WTC11 (cell line): ENCODE results near the gene BLOC1S3. TPM values are rescaled to one million over a fixed set of nuclear protein-coding genes. Genes with fewer than 3 reads are reported as not detected.

Experiments
- ATAC-seq: fragments of 200-7000 bp; cut with Tn5 transposase; 2 replicates; pipeline ENCODE4 v1.10.0; 2021; ENCODE audit warnings: mild to moderate bottlenecking, moderate library complexity
- CTCF ChIA-PET: fragments of 300-600 bp; sonication (Branson Sonifier 250); formaldehyde crosslinking; loops from one replicate; lab custom pipeline; 2021; ENCODE audit warnings: antibody characterized with exemption; lab: Charles Lee
- POLR2A ChIA-PET: fragments of 350-600 bp; sonication (Branson Sonifier 250); formaldehyde crosslinking; loops from one replicate; lab custom pipeline; 2021; ENCODE audit warnings: antibody characterized with exemption; lab: Charles Lee
- DNase-seq: peaks from one replicate; pipeline ENCODE4 v3.0.0; 2021; ENCODE audit warnings: low spot score
- H3K27ac Mint-ChIP-seq: 2 replicates; pipeline ENCODE4 v1.8.0; 2021; ENCODE audit warnings: mixed read lengths
- H3K27me3 Mint-ChIP-seq: 2 replicates; pipeline ENCODE4 v1.8.0; 2021; ENCODE audit warnings: low read depth, mild to moderate bottlenecking, moderate library complexity, mixed read lengths
- H3K36me3 Mint-ChIP-seq: 2 replicates; pipeline ENCODE4 v1.8.0; 2021; ENCODE audit warnings: mixed read lengths
- H3K4me1 Mint-ChIP-seq: 2 replicates; pipeline ENCODE4 v1.8.0; 2022; ENCODE audit warnings: mixed read lengths
- H3K4me3 Mint-ChIP-seq: 2 replicates; pipeline ENCODE4 v1.8.0; 2021; ENCODE audit warnings: mild to moderate bottlenecking, moderate library complexity, mixed read lengths
- H3K9me3 Mint-ChIP-seq: 2 replicates; pipeline ENCODE4 v1.8.0; 2021; ENCODE audit warnings: mixed read lengths
- AFF4 ChIP-seq: sonication (generic); formaldehyde crosslinking; IDR thresholded peaks from 2 replicates; pipeline ENCODE4 v1.8.1; 2023; ENCODE audit warnings: mild to moderate bottlenecking, missing genetic modification reagents, borderline replicate concordance
- AR ChIP-seq: fragments of 250-450 bp; sonication (Bioruptor Pico); IDR thresholded peaks from 2 replicates; pipeline ENCODE4 v1.9.0; 2021; ENCODE audit warnings: mild to moderate bottlenecking
- ATF3 ChIP-seq: sonication (generic); formaldehyde crosslinking; conservative IDR thresholded peaks from 2 replicates; pipeline ENCODE4 v1.8.1; 2022; ENCODE audit warnings: mild to moderate bottlenecking, missing genetic modification reagents
- ETV6 ChIP-seq: sonication (generic); formaldehyde crosslinking; IDR thresholded peaks from 2 replicates; pipeline ENCODE4 v1.8.1; 2022; ENCODE audit warnings: mild to moderate bottlenecking, missing genetic modification reagents
- GTF2I ChIP-seq: fragments of 250-450 bp; sonication (Bioruptor Pico); conservative IDR thresholded peaks from 2 replicates; pipeline ENCODE4 v1.4.0; 2021; ENCODE audit warnings: mild to moderate bottlenecking
- NFE2L1 ChIP-seq: sonication (generic); formaldehyde crosslinking; IDR thresholded peaks from 2 replicates; pipeline ENCODE4 v1.8.1; 2023; ENCODE audit warnings: missing genetic modification reagents
- NR1H2 ChIP-seq: sonication (generic); formaldehyde crosslinking; IDR thresholded peaks from 2 replicates; pipeline ENCODE4 v1.9.0; 2021; ENCODE audit warnings: mild to moderate bottlenecking, moderate library complexity, missing genetic modification reagents
- NR2C2 ChIP-seq: sonication (generic); formaldehyde crosslinking; IDR thresholded peaks from 2 replicates; pipeline ENCODE4 v1.8.0; 2022; ENCODE audit warnings: mild to moderate bottlenecking, missing genetic modification reagents
- NR3C1 ChIP-seq: sonication (generic); formaldehyde crosslinking; conservative IDR thresholded peaks from 2 replicates; pipeline ENCODE4 v1.8.1; 2023; ENCODE audit warnings: low read depth, mild to moderate bottlenecking, missing genetic modification reagents
- OVOL2 ChIP-seq: fragments of 250-450 bp; sonication (Bioruptor Pico); IDR thresholded peaks from 2 replicates; pipeline ENCODE4 v1.9.0; 2021; ENCODE audit warnings: mild to moderate bottlenecking, borderline replicate concordance
- SOX15 ChIP-seq: fragments of 250-450 bp; sonication (Bioruptor Pico); IDR thresholded peaks from 2 replicates; pipeline ENCODE4 v1.9.0; 2021; ENCODE audit warnings: mild to moderate bottlenecking
- TCF7 ChIP-seq: sonication (generic); formaldehyde crosslinking; IDR thresholded peaks from 2 replicates; pipeline ENCODE4 v1.8.0; 2022; ENCODE audit warnings: mild to moderate bottlenecking, low read depth, missing genetic modification reagents, moderate library complexity
- TEAD1 ChIP-seq: sonication (generic); formaldehyde crosslinking; IDR thresholded peaks from 2 replicates; pipeline ENCODE4 v1.8.0; 2022; ENCODE audit warnings: mild to moderate bottlenecking, missing genetic modification reagents
- TEAD4 ChIP-seq: sonication (generic); formaldehyde crosslinking; IDR thresholded peaks from 2 replicates; pipeline ENCODE4 v1.8.0; 2022; ENCODE audit warnings: mild to moderate bottlenecking, missing genetic modification reagents
- USF2 ChIP-seq: sonication (generic); formaldehyde crosslinking; IDR thresholded peaks from 2 replicates; pipeline ENCODE4 v1.8.1; 2023; ENCODE audit warnings: mild to moderate bottlenecking, missing genetic modification reagents, moderate library complexity
- ZNF317 ChIP-seq: sonication (generic); formaldehyde crosslinking; IDR thresholded peaks from 2 replicates; pipeline ENCODE4 v1.8.1; 2023; ENCODE audit warnings: low read depth, mild to moderate bottlenecking, moderate library complexity, missing genetic modification reagents, borderline replicate concordance
- ZNF423 ChIP-seq: fragments of 250-450 bp; sonication (Bioruptor Pico); IDR thresholded peaks from 2 replicates; pipeline ENCODE4 v2.1.2; 2022; ENCODE audit warnings: mild to moderate bottlenecking, moderate library complexity
- ZSCAN18 ChIP-seq: fragments of 250-450 bp; sonication (Bioruptor Pico); IDR thresholded peaks from 2 replicates; pipeline ENCODE4 v2.1.2; 2022; ENCODE audit warnings: mild to moderate bottlenecking, moderate library complexity
- total RNA-seq: library from RNA; stranded (reverse); gene quantifications from 3 replicates; pipeline ENCODE4 v1.2.3, GENCODE V29; 2021

Gene BLOC1S3
- total RNA-seq, 1 experiment from 2014 or later: 10.0 TPM

- Mint-ChIP-seq H3K4me1 (peaks cover 15% of the 10 kb centered on the region), H3K36me3 (no peaks in the 10 kb centered on the region), H3K9me3 (no peaks in the 10 kb centered on the region), H3K4me3 (no peak overlapping the region), H3K27ac (no peak overlapping the region), H3K27me3 (peaks cover 36% of the 10 kb centered on the region)
- ATAC-seq (peak; percentile 18; the same call in 1 of the 2 replicates), DNase-seq (no peak)
- ChIA-PET POLR2A (no interaction called here), CTCF (interaction anchor here (0.7 to 1.8 kb wide), 5 partner anchors 8 to 152 kb away, joined by 3 to 5 read pairs (median 3); no protein-coding TSS in a partner anchor)
- TF ChIP-seq ZNF423 (CRISPR knock-in tag) (no peak), TCF7 (0 out of 2 replicates have a peak, but pooled peaks have one; percentile 26)
These were observed 33.3 kb downstream of the BLOC1S3 start for GRCh38 chr19:45211751-45212381.

- no peak for TF ChIP-seq NFE2L1 (CRISPR knock-in tag)
- TF ChIP-seq ZNF423 (CRISPR knock-in tag): no peak
- no peak for TF ChIP-seq OVOL2 (CRISPR knock-in tag)
- TF ChIP-seq USF2 (CRISPR knock-in tag): no peak
- no peak for TF ChIP-seq NR1H2 (CRISPR knock-in tag)
- TF ChIP-seq GTF2I (CRISPR knock-in tag): no peak
- no peak for TF ChIP-seq ZSCAN18 (CRISPR knock-in tag)
- TF ChIP-seq NR3C1 (CRISPR knock-in tag): no peak
- TF ChIP-seq SOX15 (CRISPR knock-in tag): no peak
- TF ChIP-seq AFF4 (CRISPR knock-in tag): no peak
- TF ChIP-seq AR (CRISPR knock-in tag): no peak
- TF ChIP-seq ATF3: no peak
- no peak for TF ChIP-seq NR2C2 (CRISPR knock-in tag)
- TF ChIP-seq TEAD4 (CRISPR knock-in tag): no peak
- TF ChIP-seq ZNF317 (CRISPR knock-in tag): no peak
- TF ChIP-seq ETV6 (CRISPR knock-in tag): no peak
- TF ChIP-seq TEAD1 (CRISPR knock-in tag): no peak
- Mint-ChIP-seq H3K27me3 (peaks cover 47% of the 10 kb centered on the region), H3K4me3 (no peak overlapping the region), H3K36me3 (no peaks in the 10 kb centered on the region), H3K4me1 (peaks cover 17% of the 10 kb centered on the region), H3K27ac (no peak overlapping the region), H3K9me3 (no peaks in the 10 kb centered on the region)
- ChIA-PET CTCF (interaction anchor here (1.0 to 2.0 kb wide), 4 partner anchors 25 to 51 kb away, joined by 3 to 4 read pairs (median 4); no protein-coding TSS in a partner anchor), POLR2A (interaction anchor here (0.7 kb wide), 1 partner anchor 19 kb away, joined by 4 read pairs; no protein-coding TSS in a partner anchor)
- ATAC-seq (no peak), DNase-seq (no peak)
These were observed 34.4 kb downstream of the BLOC1S3 start for GRCh38 chr19:45213031-45213430.
